ENCODE measurements around the gene MPRIP. TPM values are rescaled to one million over a fixed set of nuclear protein-coding genes. Genes with fewer than 3 reads are reported as not detected.

MPRIP gene
- total RNA-seq, 1 experiment from 2014 or later = 1,274 TPM

- no TSS peak for BruUV-seq (replicated peaks)
- intact Hi-C loops (cut with micrococcal nuclease) = no loop called here
- no peaks in the 10 kb centered on the region for H3K27me3 ChIP-seq (ENCODE audit: low read length)
- H3K79me2 ChIP-seq (ENCODE audit: low read length) = peaks cover 22% of the 10 kb centered on the region; the same call in 1 of the 2 replicates
- no peak overlapping the region for H2AFZ ChIP-seq (ENCODE audit: low read length)
- peaks cover 96% of the 10 kb centered on the region for H3K36me3 ChIP-seq (ENCODE audit: low read depth, low read length)
- peaks cover 42% of the 10 kb centered on the region for H4K20me1 ChIP-seq (ENCODE audit: low read length)
- no peak overlapping the region for H3K4me2 ChIP-seq (ENCODE audit: low read length)
- no peaks in the 10 kb centered on the region for H3K9me3 ChIP-seq (ENCODE audit: low read length)
- H3K9me2 ChIP-seq (replicated peaks; ENCODE audit: low read length) = no peaks in the 10 kb centered on the region
- H3F3A ChIP-seq (ENCODE audit: low read length, unreplicated experiment) = peaks cover 18% of the 10 kb centered on the region
- H3K4me1 ChIP-seq (ENCODE audit: insufficient read depth, low read length) = no peaks in the 10 kb centered on the region
- POLR2A ChIA-PET (ENCODE audit: unreplicated experiment) = interaction anchor here (0.5 kb wide), 1 partner anchor 97 kb away, joined by 15 read pairs; no protein-coding TSS in a partner anchor
- no peak overlapping the region for H3K27ac ChIP-seq (ENCODE audit: low read length)
- H3K9ac ChIP-seq (ENCODE audit: low read length) = no peak overlapping the region
- ATAC-seq (no peak), DNase-seq (no peak)
- no peak overlapping the region for H3K4me3 ChIP-seq (ENCODE audit: low read length)
- CTCF ChIA-PET = no interaction called here
- TF ChIP-seq EZH2phosphoT487 (IDR thresholded peaks at IDR 0.05; ENCODE audit: borderline replicate concordance, low read length) (no peak), EZH2 (IDR thresholded peaks at IDR 0.05; ENCODE audit: low read length, unreplicated experiment) (no peak)
- TF ChIP-seq, protein P1, sequence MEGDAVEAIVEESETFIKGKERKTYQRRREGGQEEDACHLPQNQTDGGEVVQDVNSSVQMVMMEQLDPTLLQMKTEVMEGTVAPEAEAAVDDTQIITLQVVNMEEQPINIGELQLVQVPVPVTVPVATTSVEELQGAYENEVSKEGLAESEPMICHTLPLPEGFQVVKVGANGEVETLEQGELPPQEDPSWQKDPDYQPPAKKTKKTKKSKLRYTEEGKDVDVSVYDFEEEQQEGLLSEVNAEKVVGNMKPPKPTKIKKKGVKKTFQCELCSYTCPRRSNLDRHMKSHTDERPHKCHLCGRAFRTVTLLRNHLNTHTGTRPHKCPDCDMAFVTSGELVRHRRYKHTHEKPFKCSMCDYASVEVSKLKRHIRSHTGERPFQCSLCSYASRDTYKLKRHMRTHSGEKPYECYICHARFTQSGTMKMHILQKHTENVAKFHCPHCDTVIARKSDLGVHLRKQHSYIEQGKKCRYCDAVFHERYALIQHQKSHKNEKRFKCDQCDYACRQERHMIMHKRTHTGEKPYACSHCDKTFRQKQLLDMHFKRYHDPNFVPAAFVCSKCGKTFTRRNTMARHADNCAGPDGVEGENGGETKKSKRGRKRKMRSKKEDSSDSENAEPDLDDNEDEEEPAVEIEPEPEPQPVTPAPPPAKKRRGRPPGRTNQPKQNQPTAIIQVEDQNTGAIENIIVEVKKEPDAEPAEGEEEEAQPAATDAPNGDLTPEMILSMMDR (conservative IDR thresholded peaks at IDR 0.05; ENCODE audit: low read depth, low read length) = no peak
Measured at GRCh38 chr17:17164676-17165075, 122.4 kb downstream of the MPRIP start.

- peaks cover 20% of the 10 kb centered on the region for H3K79me2 ChIP-seq (ENCODE audit: low read length)
- H3K27ac ChIP-seq (ENCODE audit: low read length) = no peak overlapping the region
- BruUV-seq (replicated peaks) = no TSS peak
- H3K9me3 ChIP-seq (ENCODE audit: low read length) = no peaks in the 10 kb centered on the region
- no peak overlapping the region for H3K4me2 ChIP-seq (ENCODE audit: low read length)
- TF ChIP-seq, protein P1 (conservative IDR thresholded peaks at IDR 0.05; ENCODE audit: low read depth, low read length) = no peak
- no peak for TF ChIP-seq EZH2phosphoT487 (IDR thresholded peaks at IDR 0.05; ENCODE audit: borderline replicate concordance, low read length)
- TF ChIP-seq EZH2 (IDR thresholded peaks at IDR 0.05; ENCODE audit: low read length, unreplicated experiment) = no peak
- ChIA-PET CTCF (no interaction called here), POLR2A (ENCODE audit: unreplicated experiment) (no interaction called here)
- DNase-seq (no peak), ATAC-seq (no peak)
- no peaks in the 10 kb centered on the region for H3K4me1 ChIP-seq (ENCODE audit: insufficient read depth, low read length)
- intact Hi-C loops (cut with micrococcal nuclease) = no loop called here
- peaks cover 95% of the 10 kb centered on the region for H3K36me3 ChIP-seq (ENCODE audit: low read depth, low read length)
- H2AFZ ChIP-seq (ENCODE audit: low read length) = no peak overlapping the region
- no peaks in the 10 kb centered on the region for H3K9me2 ChIP-seq (replicated peaks; ENCODE audit: low read length)
- H4K20me1 ChIP-seq (ENCODE audit: low read length) = peaks cover 43% of the 10 kb centered on the region
- no peak overlapping the region for H3K4me3 ChIP-seq (ENCODE audit: low read length)
- H3F3A ChIP-seq (ENCODE audit: low read length, unreplicated experiment) = peaks cover 16% of the 10 kb centered on the region
- no peak overlapping the region for H3K9ac ChIP-seq (ENCODE audit: low read length)
- no peaks in the 10 kb centered on the region for H3K27me3 ChIP-seq (ENCODE audit: low read length)
Measured at GRCh38 chr17:17165666-17166308, 123.5 kb downstream of the MPRIP start.

DNA sequence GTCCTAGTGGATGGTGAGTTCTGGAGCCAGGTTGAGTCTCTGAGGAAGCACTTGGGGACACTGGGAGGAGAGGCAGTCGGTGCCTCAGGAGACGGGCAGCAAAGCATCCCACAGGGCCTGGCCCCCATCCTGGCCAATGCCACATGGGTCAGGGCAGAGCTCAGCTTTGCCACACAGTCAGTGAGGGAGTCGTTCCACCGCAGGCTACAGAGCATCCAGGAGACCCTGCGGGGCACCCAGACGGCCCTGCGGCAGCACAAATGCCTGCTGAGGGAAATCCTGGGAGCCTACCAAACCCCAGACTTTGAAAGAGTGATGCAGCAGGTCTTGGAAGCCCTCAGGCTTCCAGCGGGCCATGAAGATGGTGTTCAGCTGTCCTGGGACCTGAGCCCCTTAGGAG, 124.2 kb downstream of the MPRIP start:
- Histone ChIP-seq H3K36me3 (ENCODE audit: low read depth, low read length) (peaks cover 91% of the 10 kb centered on the region), H3K27ac (ENCODE audit: low read length) (no peak overlapping the region), H3K4me2 (ENCODE audit: low read length) (no peak overlapping the region), H3K27me3 (ENCODE audit: low read length) (no peaks in the 10 kb centered on the region), H3K4me3 (ENCODE audit: low read length) (no peak overlapping the region), H3K9me3 (ENCODE audit: low read length) (no peaks in the 10 kb centered on the region), H3K79me2 (ENCODE audit: low read length) (peaks cover 20% of the 10 kb centered on the region), H3K9ac (ENCODE audit: low read length) (no peak overlapping the region), H3F3A (ENCODE audit: low read length, unreplicated experiment) (peaks cover 14% of the 10 kb centered on the region), H3K9me2 (replicated peaks; ENCODE audit: low read length) (no peaks in the 10 kb centered on the region), H4K20me1 (ENCODE audit: low read length) (peaks cover 43% of the 10 kb centered on the region), H2AFZ (ENCODE audit: low read length) (no peak overlapping the region), H3K4me1 (ENCODE audit: insufficient read depth, low read length) (no peaks in the 10 kb centered on the region)
- ATAC-seq = no peak
- ChIA-PET CTCF (no interaction called here), POLR2A (ENCODE audit: unreplicated experiment) (interaction anchor here (0.6 kb wide), 2 partner anchors 70 to 1026 kb away, joined by 3 to 5 read pairs; no protein-coding TSS in a partner anchor)
- no TSS peak for BruUV-seq (replicated peaks)
- no peak for DNase-seq
- intact Hi-C loops (cut with micrococcal nuclease) = no loop called here
- TF ChIP-seq EZH2 (IDR thresholded peaks at IDR 0.05; ENCODE audit: low read length, unreplicated experiment) = no peak
- TF ChIP-seq, protein P1 (conservative IDR thresholded peaks at IDR 0.05; ENCODE audit: low read depth, low read length) = no peak
- TF ChIP-seq EZH2phosphoT487 (IDR thresholded peaks at IDR 0.05; ENCODE audit: borderline replicate concordance, low read length) = no peak
